H9 (cell line): ENCODE data around the gene MYOM3. TPM values are rescaled to one million over a fixed set of nuclear protein-coding genes. Genes with fewer than 3 reads are reported as not detected.

Experiments used
- DNase-seq: peaks from one replicate; pipeline ENCODE4 v3.0.0-alpha.2; 2017
- H2AFZ ChIP-seq: one replicate; pipeline ENCODE4 v1.6.1; 2013; ENCODE audit warnings: mild to moderate bottlenecking, low read length, control low read depth, moderate library complexity
- H2AK5ac ChIP-seq: 2 replicates; pipeline ENCODE4 v1.6.1; 2013; ENCODE audit warnings: low read length, control low read depth, mixed read lengths; ENCODE audit not compliant: insufficient read length
- H2BK120ac ChIP-seq: one replicate; pipeline ENCODE4 v1.6.1; 2013; ENCODE audit warnings: low read depth, mild to moderate bottlenecking, low read length, control low read depth, inconsistent platforms; ENCODE audit not compliant: poor library complexity, severe bottlenecking
- H2BK12ac ChIP-seq: 2 replicates; pipeline ENCODE4 v1.6.1; 2013; ENCODE audit warnings: low read length, control low read depth, mixed read lengths, low read depth; ENCODE audit not compliant: insufficient read length
- H2BK15ac ChIP-seq: 2 replicates; pipeline ENCODE4 v1.6.1; 2013; ENCODE audit warnings: low read depth, low read length, control low read depth
- H2BK20ac ChIP-seq: one replicate; pipeline ENCODE4 v1.6.1; 2013; ENCODE audit warnings: low read depth, mild to moderate bottlenecking, low read length, control low read depth, inconsistent platforms; ENCODE audit not compliant: poor library complexity, severe bottlenecking
- H2BK5ac ChIP-seq: 2 replicates; pipeline ENCODE4 v1.6.1; 2013; ENCODE audit warnings: low read length, control low read depth, mixed read lengths; ENCODE audit not compliant: insufficient read length
- H3K14ac ChIP-seq: 2 replicates; pipeline ENCODE4 v1.6.1; 2013; ENCODE audit warnings: low read length, control low read depth; ENCODE audit not compliant: insufficient read depth
- H3K18ac ChIP-seq: 2 replicates; pipeline ENCODE4 v1.6.1; 2013; ENCODE audit warnings: low read depth, mild to moderate bottlenecking, mixed read lengths, low read length, control low read depth; ENCODE audit not compliant: insufficient read length
- H3K23ac ChIP-seq: 2 replicates; pipeline ENCODE4 v1.6.1; 2013; ENCODE audit warnings: low read length, control low read depth, mixed read lengths, low read depth; ENCODE audit not compliant: insufficient read length
- H3K23me2 ChIP-seq: 2 replicates; pipeline ENCODE4 v1.6.1; 2013; ENCODE audit warnings: low read depth, mild to moderate bottlenecking, mixed read lengths, low read length, control low read depth; ENCODE audit not compliant: insufficient read length, poor library complexity, severe bottlenecking
- H3K27ac ChIP-seq: 2 replicates; pipeline ENCODE4 v1.5.1; 2013; ENCODE audit warnings: low read length, control low read depth, mixed read lengths, low read depth; ENCODE audit not compliant: insufficient read length
- H3K27me3 ChIP-seq: 2 replicates; pipeline ENCODE4 v1.6.1; 2013; ENCODE audit warnings: low read length, control low read depth, inconsistent platforms; ENCODE audit not compliant: insufficient read depth
- H3K4ac ChIP-seq: 2 replicates; pipeline ENCODE4 v1.6.1; 2013; ENCODE audit warnings: low read depth, mild to moderate bottlenecking, control low read depth, inconsistent platforms, low read length, moderate library complexity
- H3K4me1 ChIP-seq: 2 replicates; pipeline ENCODE4 v1.6.1; 2013; ENCODE audit warnings: low read length, control low read depth, inconsistent platforms; ENCODE audit not compliant: insufficient read depth
- H3K4me2 ChIP-seq: 2 replicates; pipeline ENCODE4 v1.6.1; 2013; ENCODE audit warnings: low read length, control low read depth, mixed read lengths; ENCODE audit not compliant: insufficient read length, insufficient read depth
- H3K56ac ChIP-seq: 2 replicates; pipeline ENCODE4 v1.6.1; 2013; ENCODE audit warnings: low read depth, mild to moderate bottlenecking, mixed read lengths, low read length, control low read depth; ENCODE audit not compliant: insufficient read length
- H3K79me1 ChIP-seq: 2 replicates; pipeline ENCODE4 v1.6.1; 2013; ENCODE audit warnings: low read depth, mild to moderate bottlenecking, moderate library complexity, low read length, control low read depth, inconsistent platforms; ENCODE audit not compliant: insufficient read depth, poor library complexity, severe bottlenecking
- H3K79me2 ChIP-seq: 2 replicates; pipeline ENCODE4 v1.6.1; 2013; ENCODE audit warnings: low read length, control low read depth, inconsistent platforms; ENCODE audit not compliant: insufficient read depth
- H3K9ac ChIP-seq: 2 replicates; pipeline ENCODE4 v1.6.1; 2013; ENCODE audit warnings: low read length, control low read depth, mixed read lengths; ENCODE audit not compliant: insufficient read length; ENCODE audit errors: extremely low read depth
- H3K9me3 ChIP-seq: one replicate; pipeline ENCODE4 v1.6.1; 2013; ENCODE audit warnings: low read depth, low read length, inconsistent platforms; ENCODE audit not compliant: control insufficient read depth
- H3T11ph ChIP-seq: one replicate; pipeline ENCODE4 v1.6.1; 2013; ENCODE audit warnings: mild to moderate bottlenecking, low read length, control low read depth, inconsistent platforms
- H4K20me1 ChIP-seq: one replicate; pipeline ENCODE4 v1.6.1; 2013; ENCODE audit not compliant: control insufficient read depth, insufficient read length, insufficient read depth
- H4K5ac ChIP-seq: 2 replicates; pipeline ENCODE4 v1.6.1; 2013; ENCODE audit warnings: low read depth, mild to moderate bottlenecking, mixed read lengths, low read length, control low read depth; ENCODE audit not compliant: insufficient read length
- H4K8ac ChIP-seq: replicated peaks from 2 replicates; pipeline ENCODE4 v1.6.1; 2013; ENCODE audit warnings: low read length, control low read depth, mixed read lengths, low read depth; ENCODE audit not compliant: insufficient read length
- H4K91ac ChIP-seq: 2 replicates; pipeline ENCODE4 v1.6.1; 2013; ENCODE audit warnings: low read depth, mild to moderate bottlenecking, moderate library complexity, mixed read lengths, low read length, control low read depth; ENCODE audit not compliant: insufficient read length
- H3K27ac Mint-ChIP-seq, 3 experiments: 2 replicates in 2 of 3; 3 replicates in 1 of 3; pipeline ENCODE4 v1.8.0; 2020 to 2021; ENCODE audit warnings: mixed read lengths in 3 of 3, mild to moderate bottlenecking in 1 of 3, moderate library complexity in 1 of 3
- H3K27me3 Mint-ChIP-seq: 2 replicates; pipeline ENCODE4 v1.8.0; 2021; ENCODE audit warnings: low read depth, mild to moderate bottlenecking, moderate library complexity, mixed read lengths
- H3K36me3 Mint-ChIP-seq, 3 experiments: 2 replicates in 2 of 3; 3 replicates in 1 of 3; pipeline ENCODE4 v1.8.0; 2020 to 2021; ENCODE audit warnings: low read depth in 3 of 3, mixed read lengths in 3 of 3; ENCODE audit not compliant: insufficient read depth in 1 of 3
- H3K4me1 Mint-ChIP-seq, 2 experiments: 2 replicates each; pipeline ENCODE4 v1.8.0; 2020; ENCODE audit warnings: mixed read lengths in 2 of 2
- H3K4me3 Mint-ChIP-seq, 2 experiments: 2 replicates in 1 of 2; 3 replicates in 1 of 2; pipeline ENCODE4 v1.8.0; 2020 to 2021; ENCODE audit warnings: mild to moderate bottlenecking in 2 of 2, mixed read lengths in 2 of 2, moderate library complexity in 1 of 2
- H3K9me3 Mint-ChIP-seq, 2 experiments: 2 replicates in 1 of 2; 3 replicates in 1 of 2; pipeline ENCODE4 v1.8.0; 2020; ENCODE audit warnings: mild to moderate bottlenecking in 2 of 2, mixed read lengths in 2 of 2, moderate library complexity in 1 of 2
- WGBS: extraction: QIAGEN DNeasy Blood & Tissue Kit; methylation state at CpG from one replicate; pipeline ENCODE4 v1.1.7; 2013; ENCODE audit warnings: missing lambda C conversion rate, low lambda C conversion rate, mixed read lengths; ENCODE audit not compliant: insufficient read length; ENCODE audit errors: extremely low coverage; 5-methylcytosine and 5-hydroxymethylcytosine counted together
- total RNA-seq: library from RNA; stranded (reverse); gene quantifications from 2 replicates; pipeline ENCODE4 v1.2.1, GENCODE V29; 2021
- TF ChIP-seq, protein P1 (sequence below): fragments of 200-600 bp; sonication (generic); conservative IDR thresholded peaks from 3 replicates; pipeline ENCODE4 v1.8.0; 2021; ENCODE audit warnings: antibody characterized with exemption, mild to moderate bottlenecking

The MYOM3 gene
- total RNA-seq, 1 experiment from 2014 or later = 0.11 TPM

- H3K4me3 Mint-ChIP-seq = no peak overlapping the region
- TF ChIP-seq, protein P1, sequence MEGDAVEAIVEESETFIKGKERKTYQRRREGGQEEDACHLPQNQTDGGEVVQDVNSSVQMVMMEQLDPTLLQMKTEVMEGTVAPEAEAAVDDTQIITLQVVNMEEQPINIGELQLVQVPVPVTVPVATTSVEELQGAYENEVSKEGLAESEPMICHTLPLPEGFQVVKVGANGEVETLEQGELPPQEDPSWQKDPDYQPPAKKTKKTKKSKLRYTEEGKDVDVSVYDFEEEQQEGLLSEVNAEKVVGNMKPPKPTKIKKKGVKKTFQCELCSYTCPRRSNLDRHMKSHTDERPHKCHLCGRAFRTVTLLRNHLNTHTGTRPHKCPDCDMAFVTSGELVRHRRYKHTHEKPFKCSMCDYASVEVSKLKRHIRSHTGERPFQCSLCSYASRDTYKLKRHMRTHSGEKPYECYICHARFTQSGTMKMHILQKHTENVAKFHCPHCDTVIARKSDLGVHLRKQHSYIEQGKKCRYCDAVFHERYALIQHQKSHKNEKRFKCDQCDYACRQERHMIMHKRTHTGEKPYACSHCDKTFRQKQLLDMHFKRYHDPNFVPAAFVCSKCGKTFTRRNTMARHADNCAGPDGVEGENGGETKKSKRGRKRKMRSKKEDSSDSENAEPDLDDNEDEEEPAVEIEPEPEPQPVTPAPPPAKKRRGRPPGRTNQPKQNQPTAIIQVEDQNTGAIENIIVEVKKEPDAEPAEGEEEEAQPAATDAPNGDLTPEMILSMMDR = no peak
- Histone ChIP-seq H3K79me1 (no peaks in the 10 kb centered on the region), H4K5ac (no peak overlapping the region), H4K91ac (no peak overlapping the region), H3K56ac (no peak overlapping the region), H2BK12ac (no peak overlapping the region), H3K4me1 (no peaks in the 10 kb centered on the region), H3K14ac (no peak overlapping the region), H2BK20ac (no peak overlapping the region), H3K79me2 (no peaks in the 10 kb centered on the region), H3K23ac (no peak overlapping the region), H2AK5ac (no peak overlapping the region), H3K9ac (no peak overlapping the region), H3K4ac (no peak overlapping the region), H3K4me2 (no peak overlapping the region), H4K8ac (no peak overlapping the region), H3K27me3 (no peaks in the 10 kb centered on the region), H2BK15ac (no peak overlapping the region), H3T11ph (no peak overlapping the region), H4K20me1 (no peaks in the 10 kb centered on the region), H2BK120ac (no peak overlapping the region), H3K23me2 (no peaks in the 10 kb centered on the region), H2BK5ac (no peak overlapping the region), H3K18ac (no peak overlapping the region), H2AFZ (no peak overlapping the region), H3K9me3 (no peaks in the 10 kb centered on the region), H3K27ac (no peak overlapping the region)
- H3K36me3 Mint-ChIP-seq = no peaks in the 10 kb centered on the region
- no peak for DNase-seq
- H3K9me3 Mint-ChIP-seq = no peaks in the 10 kb centered on the region
- no peaks in the 10 kb centered on the region for H3K27me3 Mint-ChIP-seq
- peaks cover 4 to 23% of the 10 kb centered on the region in 2 experiments; a peak in 3 of 4 replicates for H3K4me1 Mint-ChIP-seq
- WGBS = no CpG with 5 or more reads among the region's 7 CpGs
- no peak overlapping the region for H3K27ac Mint-ChIP-seq
Observed at GRCh38 chr1:24104854-24105253, 7.1 kb downstream of the MYOM3 start.
